ENCODE data around the gene SOX10.

Gene SOX10

GRCh38 chr22:37930270-37930951, 53.9 kb downstream of the SOX10 start:
- no peak for DNase-seq (ENCODE audit: low read depth)

GRCh38 chr22:37929390-37929789, 55.0 kb downstream of the SOX10 start:
- no peak for DNase-seq (ENCODE audit: low read depth)

DNA sequence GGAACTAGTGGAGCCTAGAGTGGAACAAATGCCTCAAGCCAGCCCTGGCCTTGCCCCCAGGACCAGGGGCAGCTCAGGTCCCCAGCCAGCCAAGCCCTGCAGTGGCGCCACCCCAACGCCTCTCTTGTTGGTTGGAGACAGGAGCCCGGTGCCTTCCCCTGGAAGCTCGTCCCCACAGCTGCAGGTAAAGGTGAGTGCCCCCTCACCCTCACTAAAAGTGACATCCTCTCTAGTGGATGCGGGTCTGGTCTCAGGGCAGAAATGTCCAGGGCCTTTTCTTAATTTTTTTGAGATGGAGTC, 56.8 kb downstream of the SOX10 start:
- DNase-seq (ENCODE audit: low read depth) = no peak

DNA sequence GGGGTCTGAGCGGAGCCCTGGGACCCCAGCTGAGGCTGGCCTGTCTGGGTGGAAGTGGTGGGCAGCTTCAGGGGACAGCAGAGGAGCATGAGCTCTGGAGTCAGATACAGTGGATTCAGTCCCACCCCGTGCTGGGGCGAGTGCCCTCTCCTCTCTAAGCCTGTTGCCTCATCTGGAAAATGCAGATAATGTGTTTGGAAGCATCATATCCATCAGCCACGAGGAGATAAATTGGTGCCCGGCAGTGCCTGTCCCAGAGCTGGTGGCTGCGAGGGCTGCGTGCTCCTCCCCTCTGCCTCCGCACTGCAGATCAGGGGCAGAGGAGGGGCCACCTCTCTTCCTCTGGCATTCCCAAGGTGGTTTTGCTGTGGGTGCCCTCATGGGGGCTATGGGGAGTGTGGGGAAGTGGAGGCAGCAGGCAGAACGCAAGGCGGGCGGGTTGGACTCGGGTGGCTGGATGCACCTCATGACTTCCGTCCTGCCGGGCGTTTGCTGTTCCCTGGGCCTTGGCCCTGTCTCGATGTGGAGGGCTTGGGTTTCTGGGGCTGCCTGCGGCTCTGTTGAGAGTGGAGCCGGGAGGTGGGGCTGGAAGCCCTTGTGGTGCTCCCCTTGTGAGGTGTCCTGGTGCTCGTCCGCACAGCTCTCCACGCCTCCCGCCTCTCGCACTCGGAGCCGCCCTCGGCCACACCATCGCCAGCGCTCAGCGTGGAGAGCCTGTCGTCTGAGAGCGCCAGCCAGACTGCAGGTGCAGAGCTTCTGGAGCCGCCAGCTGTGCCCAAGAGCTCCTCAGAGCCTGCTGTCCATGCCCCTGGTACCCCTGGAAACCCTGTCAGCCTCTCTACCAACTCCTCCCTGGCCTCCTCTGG, 57.4 kb downstream of the SOX10 start:
- DNase-seq (ENCODE audit: low read depth) = no peak

DNA sequence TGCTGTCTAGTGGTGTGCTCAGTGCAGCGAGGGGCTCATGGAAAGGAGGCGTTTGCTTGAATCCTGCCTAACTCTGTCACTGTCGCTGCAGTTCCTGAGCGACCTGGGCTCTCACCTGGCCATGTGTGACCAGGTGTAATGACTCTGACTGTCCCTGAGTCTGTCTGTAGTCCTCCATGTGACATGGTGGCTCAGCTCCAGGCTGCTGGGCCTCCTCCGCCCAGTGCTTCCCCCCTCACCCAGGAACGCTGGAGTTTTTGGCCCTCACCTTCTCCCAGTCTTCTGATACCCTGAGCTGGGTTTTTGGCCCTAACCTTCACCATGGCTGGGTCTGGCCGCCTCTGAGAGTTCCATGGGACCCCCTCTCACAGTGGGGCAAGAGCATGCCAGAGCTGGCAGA, 58.0 kb downstream of the SOX10 start:
- DNase-seq (ENCODE audit: low read depth) = no peak

GRCh38 chr22:37925767-37926166, 58.6 kb downstream of the SOX10 start:
- DNase-seq (ENCODE audit: low read depth) = no peak

- no peak for DNase-seq (ENCODE audit: low read depth)
These were observed 59.0 kb downstream of the SOX10 start for GRCh38 chr22:37925330-37925729.

DNA sequence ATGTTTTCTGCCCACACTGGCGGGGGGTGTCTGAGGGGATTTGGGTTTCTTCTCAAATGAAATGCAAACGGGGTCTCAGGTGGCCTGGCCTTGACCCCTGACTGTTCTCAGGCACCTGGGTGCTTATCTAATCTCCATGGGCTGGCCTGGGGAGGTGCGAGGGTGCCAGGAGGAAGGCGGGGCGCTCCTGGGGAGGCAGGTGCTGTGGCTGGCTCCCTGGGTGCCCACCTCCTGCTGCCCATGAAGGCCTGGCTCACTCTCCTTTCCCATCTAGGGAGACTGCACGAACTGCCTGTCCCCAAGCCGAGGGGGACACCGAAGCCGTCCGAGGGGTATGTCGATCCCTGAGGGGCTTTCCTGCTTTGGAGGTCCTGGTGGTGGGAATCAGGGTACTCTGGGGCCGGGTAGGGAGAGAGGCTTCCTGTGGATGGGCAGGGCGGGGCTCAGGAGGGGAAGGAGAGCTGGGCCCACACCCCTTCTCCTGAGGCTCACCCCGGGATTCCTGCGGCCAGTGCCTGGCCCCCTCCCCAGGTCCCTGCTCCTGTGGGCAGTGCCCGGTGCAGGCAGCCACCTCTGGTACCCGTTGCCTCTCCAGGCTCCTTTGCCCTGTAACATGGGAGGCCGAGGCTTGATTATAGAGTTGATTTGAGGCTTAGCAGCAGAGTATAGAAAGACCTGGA, 59.8 kb downstream of the SOX10 start:
- DNase-seq (ENCODE audit: low read depth) = no peak

DNA sequence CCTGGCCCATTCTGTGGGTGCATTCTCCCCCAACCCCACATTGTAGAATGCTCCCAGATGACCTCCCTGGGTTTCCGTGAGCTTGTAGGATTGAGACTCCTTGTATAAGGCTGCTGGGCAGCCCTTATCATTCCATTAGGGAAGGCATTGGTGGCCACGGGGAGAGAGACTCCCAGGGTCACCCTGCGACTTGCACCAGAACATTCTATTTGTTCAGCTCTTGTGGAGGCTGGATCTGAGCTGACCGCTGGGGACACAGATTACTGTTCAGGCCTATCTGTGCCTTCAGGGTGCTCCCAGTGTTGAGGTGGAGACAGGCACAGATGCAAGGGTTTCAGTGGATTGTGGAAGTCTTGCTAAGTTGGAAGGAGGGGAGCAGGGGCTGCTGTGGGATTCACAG, 60.4 kb downstream of the SOX10 start:
- no peak for DNase-seq (ENCODE audit: low read depth)
